ENCODE data around the gene TBC1D9B.

- TF ChIP-seq POLR2A (IDR thresholded peaks at IDR 0.05) = no peak
- TF ChIP-seq, protein P1, sequence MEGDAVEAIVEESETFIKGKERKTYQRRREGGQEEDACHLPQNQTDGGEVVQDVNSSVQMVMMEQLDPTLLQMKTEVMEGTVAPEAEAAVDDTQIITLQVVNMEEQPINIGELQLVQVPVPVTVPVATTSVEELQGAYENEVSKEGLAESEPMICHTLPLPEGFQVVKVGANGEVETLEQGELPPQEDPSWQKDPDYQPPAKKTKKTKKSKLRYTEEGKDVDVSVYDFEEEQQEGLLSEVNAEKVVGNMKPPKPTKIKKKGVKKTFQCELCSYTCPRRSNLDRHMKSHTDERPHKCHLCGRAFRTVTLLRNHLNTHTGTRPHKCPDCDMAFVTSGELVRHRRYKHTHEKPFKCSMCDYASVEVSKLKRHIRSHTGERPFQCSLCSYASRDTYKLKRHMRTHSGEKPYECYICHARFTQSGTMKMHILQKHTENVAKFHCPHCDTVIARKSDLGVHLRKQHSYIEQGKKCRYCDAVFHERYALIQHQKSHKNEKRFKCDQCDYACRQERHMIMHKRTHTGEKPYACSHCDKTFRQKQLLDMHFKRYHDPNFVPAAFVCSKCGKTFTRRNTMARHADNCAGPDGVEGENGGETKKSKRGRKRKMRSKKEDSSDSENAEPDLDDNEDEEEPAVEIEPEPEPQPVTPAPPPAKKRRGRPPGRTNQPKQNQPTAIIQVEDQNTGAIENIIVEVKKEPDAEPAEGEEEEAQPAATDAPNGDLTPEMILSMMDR (IDR thresholded peaks at IDR 0.05) = no peak
Measured at GRCh38 chr5:179820127-179820482, 87.6 kb downstream of the TBC1D9B start.

All from uterus (tissue), 2 donors.